ENCODE data around the gene OGFOD3. TPM values are rescaled to one million over a fixed set of nuclear protein-coding genes. Genes with fewer than 3 reads are reported as not detected.

OGFOD3 gene
- total and polyA plus RNA-seq, 9 of the 15 experiments (the other 6 are each of a cell fraction or from before 2014, with no cell fraction given): 0.69 to 44.7 (median 18.9) TPM

- TF ChIP-seq PCBP1 (IDR thresholded peaks at IDR 0.05; ENCODE audit: low read depth, low read length, poor library complexity, severe bottlenecking): peak; percentile 40
- TF ChIP-seq HNRNPK (IDR thresholded peaks at IDR 0.05; ENCODE audit: low read depth, low read length, poor library complexity, severe bottlenecking): peak; percentile 13
- peak; percentile 95 for TF ChIP-seq ATF7 (IDR thresholded peaks at IDR 0.05)
- TF ChIP-seq PTTG1 (tag; IDR thresholded peaks at IDR 0.05; ENCODE audit: low read depth): no peak
- TF ChIP-seq, protein P1, sequence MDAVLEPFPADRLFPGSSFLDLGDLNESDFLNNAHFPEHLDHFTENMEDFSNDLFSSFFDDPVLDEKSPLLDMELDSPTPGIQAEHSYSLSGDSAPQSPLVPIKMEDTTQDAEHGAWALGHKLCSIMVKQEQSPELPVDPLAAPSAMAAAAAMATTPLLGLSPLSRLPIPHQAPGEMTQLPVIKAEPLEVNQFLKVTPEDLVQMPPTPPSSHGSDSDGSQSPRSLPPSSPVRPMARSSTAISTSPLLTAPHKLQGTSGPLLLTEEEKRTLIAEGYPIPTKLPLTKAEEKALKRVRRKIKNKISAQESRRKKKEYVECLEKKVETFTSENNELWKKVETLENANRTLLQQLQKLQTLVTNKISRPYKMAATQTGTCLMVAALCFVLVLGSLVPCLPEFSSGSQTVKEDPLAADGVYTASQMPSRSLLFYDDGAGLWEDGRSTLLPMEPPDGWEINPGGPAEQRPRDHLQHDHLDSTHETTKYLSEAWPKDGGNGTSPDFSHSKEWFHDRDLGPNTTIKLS (IDR thresholded peaks at IDR 0.05; ENCODE audit: borderline replicate concordance, low read depth): peak; percentile 96
- no peak for TF ChIP-seq MCM7 (IDR thresholded peaks at IDR 0.05)
- TF ChIP-seq NCOA4 (IDR thresholded peaks at IDR 0.05; ENCODE audit: partially characterized antibody): no peak
- TF ChIP-seq EWSR1 (IDR thresholded peaks at IDR 0.05; ENCODE audit: borderline replicate concordance, low read depth, partially characterized antibody): no peak
- TF ChIP-seq SNRNP70 (optimal IDR thresholded peaks at IDR 0.05; ENCODE audit: low read depth, low read length): no peak
- TF ChIP-seq BRF1 (IDR thresholded peaks at IDR 0.05; ENCODE audit: borderline replicate concordance, extremely low read depth, insufficient read length): no peak
- no peak for TF ChIP-seq ZFP30 (CRISPR knock-in tag; IDR thresholded peaks at IDR 0.05; ENCODE audit: borderline replicate concordance)
- peak; percentile 19; the same call in 1 of the 2 replicates for TF ChIP-seq ZNF592 (IDR thresholded peaks at IDR 0.05)
- TF ChIP-seq ZNF764 (CRISPR knock-in tag; IDR thresholded peaks at IDR 0.05; ENCODE audit: low read depth): no peak
- TF ChIP-seq GATAD2B (IDR thresholded peaks at IDR 0.05; ENCODE audit: borderline replicate concordance): 0 out of 2 replicates have a peak, but pooled peaks have one; percentile 53
- no peak for TF ChIP-seq KLF16 (IDR thresholded peaks at IDR 0.05)
- TF ChIP-seq ZNF165 (CRISPR knock-in tag; IDR thresholded peaks at IDR 0.05; ENCODE audit: borderline replicate concordance): 0 out of 2 replicates have a peak, but pooled peaks have one; percentile 32
- TF ChIP-seq, protein P2, sequence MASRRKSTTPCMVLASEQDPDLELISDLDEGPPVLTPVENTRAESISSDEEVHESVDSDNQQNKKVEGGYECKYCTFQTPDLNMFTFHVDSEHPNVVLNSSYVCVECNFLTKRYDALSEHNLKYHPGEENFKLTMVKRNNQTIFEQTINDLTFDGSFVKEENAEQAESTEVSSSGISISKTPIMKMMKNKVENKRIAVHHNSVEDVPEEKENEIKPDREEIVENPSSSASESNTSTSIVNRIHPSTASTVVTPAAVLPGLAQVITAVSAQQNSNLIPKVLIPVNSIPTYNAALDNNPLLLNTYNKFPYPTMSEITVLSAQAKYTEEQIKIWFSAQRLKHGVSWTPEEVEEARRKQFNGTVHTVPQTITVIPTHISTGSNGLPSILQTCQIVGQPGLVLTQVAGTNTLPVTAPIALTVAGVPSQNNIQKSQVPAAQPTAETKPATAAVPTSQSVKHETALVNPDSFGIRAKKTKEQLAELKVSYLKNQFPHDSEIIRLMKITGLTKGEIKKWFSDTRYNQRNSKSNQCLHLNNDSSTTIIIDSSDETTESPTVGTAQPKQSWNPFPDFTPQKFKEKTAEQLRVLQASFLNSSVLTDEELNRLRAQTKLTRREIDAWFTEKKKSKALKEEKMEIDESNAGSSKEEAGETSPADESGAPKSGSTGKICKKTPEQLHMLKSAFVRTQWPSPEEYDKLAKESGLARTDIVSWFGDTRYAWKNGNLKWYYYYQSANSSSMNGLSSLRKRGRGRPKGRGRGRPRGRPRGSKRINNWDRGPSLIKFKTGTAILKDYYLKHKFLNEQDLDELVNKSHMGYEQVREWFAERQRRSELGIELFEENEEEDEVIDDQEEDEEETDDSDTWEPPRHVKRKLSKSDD (conservative IDR thresholded peaks at IDR 0.05; ENCODE audit: low read length): no peak
- TF ChIP-seq NR1H2 (CRISPR knock-in tag; IDR thresholded peaks at IDR 0.05): no peak; the same call in 1 of the 2 replicates
- 0 out of 2 replicates have a peak, but pooled peaks have one; percentile 44 for TF ChIP-seq KLF1 (tag; IDR thresholded peaks at IDR 0.05)
These were observed 39.9 kb upstream of the OGFOD3 start, which contains the start of gene NARF (continued) for GRCh38 chr17:82458179-82458884.
